HepG2 (cell line): ENCODE results near the gene SLC19A1. TPM values are rescaled to one million over a fixed set of nuclear protein-coding genes. Genes with fewer than 3 reads are reported as not detected.

Experiments
- ATAC-seq: fragments of 200-7000 bp; cut with Tn5 transposase; 3 replicates; pipeline ENCODE4 v1.9.1; 2020; ENCODE audit warnings: mild to moderate bottlenecking, moderate library complexity
- BruUV-seq: library from RNA; stranded (reverse); fragments of 400-500 nt; replicated peaks from 2 replicates; lab custom pipeline; 2021; lab: Mats Ljungman, UMichigan
- CTCF ChIA-PET: fragments of 300-600 bp; formaldehyde crosslinking; extraction: SDS; loops from one replicate; lab custom pipeline; 2021; ENCODE audit warnings: low total read pairs, inconsistent platforms, low intra/inter-chr PET ratio; lab: Yijun Ruan, JAX
- POLR2A ChIA-PET: fragments of 350-600 bp; sonication (Branson Sonifier 250); formaldehyde crosslinking; loops from one replicate; lab custom pipeline; 2020; ENCODE audit warnings: antibody characterized with exemption, inconsistent platforms; lab: Yijun Ruan, JAX
- DNase-seq: peaks from one replicate; pipeline ENCODE4 v3.0.0-alpha.2; 2015; ENCODE audit warnings: low spot score
- FAIRE-seq: peaks from 3 replicates; lab custom pipeline; 2011; peaks lifted over from hg19 to GRCh38; lab: Jason Lieb, UNC
- H2AFZ ChIP-seq: one replicate; pipeline ENCODE4 v1.6.1; 2011; ENCODE audit warnings: low read length, inconsistent platforms
- H3K27ac ChIP-seq: fragments of 300-600 bp; 3 replicates; pipeline ENCODE4 v1.8.0; 2011; ENCODE audit warnings: mixed run types, mild to moderate bottlenecking, mixed read lengths, low read length, inconsistent platforms; ENCODE audit not compliant: insufficient read depth; ENCODE audit errors: extremely low read length
- H3K27me3 ChIP-seq, 2 experiments: fragments of 200-600 bp in 1 of 2; 2 replicates in 1 of 2; 3 replicates in 1 of 2; pipeline versions ENCODE4 v1.6.0 to v1.8.0; 2011; ENCODE audit warnings: low read length in 2 of 2, mild to moderate bottlenecking in 2 of 2, moderate library complexity in 2 of 2, inconsistent platforms in 1 of 2; ENCODE audit not compliant: insufficient read depth in 2 of 2, control insufficient read depth in 1 of 2
- H3K36me3 ChIP-seq, 2 experiments: fragments of 200-600 bp in 1 of 2; replicated peaks in 1 of 2; 2 replicates in 1 of 2; 3 replicates in 1 of 2; pipeline versions ENCODE4 v1.5.1 to v1.8.0; 2011; ENCODE audit warnings: low read length in 2 of 2, inconsistent platforms in 1 of 2; ENCODE audit not compliant: insufficient read depth in 2 of 2, control insufficient read depth in 1 of 2
- H3K4me1 ChIP-seq: 2 replicates; pipeline ENCODE4 v1.5.1; 2012; ENCODE audit warnings: low read length, inconsistent platforms; ENCODE audit not compliant: insufficient read depth
- H3K4me2 ChIP-seq: 2 replicates; pipeline ENCODE4 v1.6.0; 2011; ENCODE audit warnings: low read depth, low read length, inconsistent platforms
- H3K4me3 ChIP-seq, 3 experiments: fragments of 200-600 bp in 1 of 3; sonication (generic), shearing (Covaris generic) in 1 of 3; replicated peaks in 1 of 3; 2 replicates each; pipeline ENCODE4 v1.5.1; 2011 to 2016; ENCODE audit warnings: low read length in 3 of 3, inconsistent platforms in 2 of 3, low read depth in 2 of 3, mild to moderate bottlenecking in 2 of 3, control low read depth in 1 of 3, mixed read lengths in 1 of 3; ENCODE audit not compliant: insufficient read depth in 1 of 3
- H3K79me2 ChIP-seq: one replicate; pipeline ENCODE4 v1.6.1; 2011; ENCODE audit warnings: low read length, inconsistent platforms; ENCODE audit not compliant: insufficient read depth
- H3K9ac ChIP-seq: 2 replicates; pipeline ENCODE4 v1.6.0; 2011; ENCODE audit warnings: mild to moderate bottlenecking, low read depth, low read length, inconsistent platforms; ENCODE audit not compliant: insufficient read depth
- H3K9me3 ChIP-seq: 2 replicates; pipeline ENCODE4 v1.5.1; 2012; ENCODE audit warnings: mild to moderate bottlenecking, low read length
- H4K20me1 ChIP-seq: 2 replicates; pipeline ENCODE4 v1.6.0; 2011; ENCODE audit warnings: inconsistent platforms, mild to moderate bottlenecking, low read length, moderate library complexity; ENCODE audit not compliant: insufficient read depth
- AGO2 ChIP-seq: fragments of 200-400 bp; formaldehyde crosslinking; optimal IDR thresholded peaks from 2 replicates; pipeline ENCODE3; 2017; ENCODE audit warnings: mild to moderate bottlenecking, low read depth, low read length, moderate library complexity
- ELK4 ChIP-seq: sonication (generic); formaldehyde crosslinking; IDR thresholded peaks from 2 replicates; pipeline ENCODE4 v1.9.0; 2021; ENCODE audit warnings: missing genetic modification reagents, borderline replicate concordance
- HIVEP1 ChIP-seq: sonication (generic); formaldehyde crosslinking; IDR thresholded peaks from 2 replicates; pipeline ENCODE4 v1.4.0; 2020; ENCODE audit warnings: mild to moderate bottlenecking, missing genetic modification reagents
- HNRNPL ChIP-seq: fragments of 200-400 bp; formaldehyde crosslinking; IDR thresholded peaks from 2 replicates; pipeline ENCODE4 v1.6.1; 2017; ENCODE audit warnings: mild to moderate bottlenecking, low read depth, low read length
- RXRA ChIP-seq: sonication (generic); formaldehyde crosslinking; IDR thresholded peaks from 2 replicates; pipeline ENCODE4 v1.5.1; 2020; ENCODE audit warnings: missing genetic modification reagents
- SOX6 ChIP-seq, 2 experiments: fragments of 450-650 bp in 1 of 2; sonication (generic) in 1 of 2; formaldehyde crosslinking in 1 of 2; IDR thresholded peaks; 2 replicates each; pipeline versions ENCODE4 v1.4.0 to v1.6.1; 2017 to 2020; ENCODE audit warnings: antibody characterized with exemption in 1 of 2, mild to moderate bottlenecking in 1 of 2, missing genetic modification reagents in 1 of 2
- WGBS: methylation state at CpG from one replicate; pipeline ENCODE4 v1.1.6; 2017; ENCODE audit warnings: low lambda C conversion rate; 5-methylcytosine and 5-hydroxymethylcytosine counted together
- in situ Hi-C: cut with HindIII; loops from 2 replicates; pipeline ENCODE4 v1.10.0; 2017; ENCODE audit warnings: low pct_unique_long_range_greater_than_20kb; ENCODE audit not compliant: extremely low pct_ligation_motif_present
- intact Hi-C: fragments of 100-400 bp; cut with micrococcal nuclease; formaldehyde crosslinking; loops from one replicate; pipeline ENCODE4 v1.10.0; 2022; ENCODE audit not compliant: unreplicated experiment
- polyA plus RNA-seq, 8 experiments: library from polyadenylated mRNA; depleted of rRNA in 3 of 8; stranded (reverse) in 7 of 8; unstranded in 1 of 8; fragments of >200 nt; fragmentation: Illumina TruSeq in 4 of 8; extraction: Trizol in 4 of 8; gene quantifications; 2 replicates each; pipeline versions ENCODE4 v1.2.1 to v1.2.3, GENCODE V29; 2011 to 2016; ENCODE audit warnings: low read depth in 4 of 8, missing spikeins in 1 of 8, mixed read lengths in 1 of 8; ENCODE audit not compliant: insufficient read depth in 1 of 8
- total RNA-seq, 5 experiments: library from RNA; depleted of rRNA; stranded (reverse); fragments of >200 nt; fragmentation: Illumina TruSeq; extraction: Trizol; gene quantifications; 2 replicates each; pipeline ENCODE4 v1.2.3, GENCODE V29; 2016; ENCODE audit warnings: low read depth in 1 of 5
- TF ChIP-seq, protein P1 (sequence below): sonication (generic); formaldehyde crosslinking; IDR thresholded peaks from 2 replicates; pipeline ENCODE4 v1.4.0; 2020; ENCODE audit warnings: missing genetic modification reagents; ENCODE audit errors: not compliant biosample characterization

The SLC19A1 gene
- total and polyA plus RNA-seq, 2 of the 13 experiments (the other 11 are each of a cell fraction or from before 2014, with no cell fraction given): 21.8 to 23.0 TPM

- TF ChIP-seq ELK4 (CRISPR knock-in tag) (no peak), RXRA (CRISPR knock-in tag) (no peak), SOX6 (IDR thresholded peaks at IDR 0.05) (no peak), SOX6 (CRISPR knock-in tag; IDR thresholded peaks at IDR 0.05) (no peak), HIVEP1 (CRISPR knock-in tag) (no peak)
These were observed 54.2 kb downstream of the SLC19A1 start (continued) for GRCh38 chr21:45487891-45488600.

GRCh38 chr21:45487161-45487806 lies 55.0 kb downstream of the SLC19A1 start:
- Histone ChIP-seq H2AFZ (no peak overlapping the region), H3K4me2 (no peak overlapping the region), H3K4me1 (no peaks in the 10 kb centered on the region; the same call in 1 of the 2 replicates), H3K27me3 (no peaks in the 10 kb centered on the region), H4K20me1 (no peaks in the 10 kb centered on the region), H3K27ac (no peak overlapping the region), H3K4me3 (no peak overlapping the region), H3K9ac (no peak overlapping the region), H3K9me3 (no peaks in the 10 kb centered on the region), H3K79me2 (no peaks in the 10 kb centered on the region), H3K36me3 (peaks cover 8 to 23% of the 10 kb centered on the region in 2 experiments)
- FAIRE-seq: no peak
- CTCF ChIA-PET: no interaction called here
- BruUV-seq: no TSS peak
- no peak for ATAC-seq
- DNase-seq: no peak
- peak; percentile 80 for TF ChIP-seq AGO2
- TF ChIP-seq HNRNPL: 0 out of 2 replicates have a peak, but pooled peaks have one; percentile 16
- TF ChIP-seq, protein P1, sequence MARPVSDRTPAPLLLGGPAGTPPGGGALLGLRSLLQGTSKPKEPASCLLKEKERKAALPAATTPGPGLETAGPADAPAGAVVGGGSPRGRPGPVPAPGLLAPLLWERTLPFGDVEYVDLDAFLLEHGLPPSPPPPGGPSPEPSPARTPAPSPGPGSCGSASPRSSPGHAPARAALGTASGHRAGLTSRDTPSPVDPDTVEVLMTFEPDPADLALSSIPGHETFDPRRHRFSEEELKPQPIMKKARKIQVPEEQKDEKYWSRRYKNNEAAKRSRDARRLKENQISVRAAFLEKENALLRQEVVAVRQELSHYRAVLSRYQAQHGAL: no peak
- in situ Hi-C loops: no loop called here
- WGBS: 97% methylated on average over 11 of the region's 33 CpGs
- POLR2A ChIA-PET: interaction anchor here (0.8 to 1.4 kb wide), 2 partner anchors 15 to 38 kb away, joined by 3 read pairs; no protein-coding TSS in a partner anchor
- intact Hi-C loops: no loop called here
